NB4 (cell line): ENCODE results near the gene MED22.

Experiments used
- DNase-seq: peaks from one replicate; pipeline ENCODE4 v3.0.0; 2010; ENCODE audit warnings: low read depth
- H3K4me3 ChIP-seq: one replicate; pipeline ENCODE4 v1.5.1; 2011; ENCODE audit warnings: mild to moderate bottlenecking, low read depth, low read length, moderate library complexity
- MYC ChIP-seq: IDR thresholded peaks from 2 replicates; pipeline ENCODE4 v1.6.1; 2011; ENCODE audit warnings: low read depth, low read length
- POLR2A ChIP-seq: IDR thresholded peaks from 2 replicates; pipeline ENCODE4 v1.6.1; 2011; ENCODE audit warnings: mild to moderate bottlenecking; ENCODE audit not compliant: insufficient read length; ENCODE audit errors: extremely low read depth
- TF ChIP-seq, protein P1 (sequence below): IDR thresholded peaks from 2 replicates; pipeline ENCODE4 v1.6.1; 2011; ENCODE audit warnings: low read depth, low read length
- TF ChIP-seq, protein P2 (sequence below): IDR thresholded peaks from one replicate; pipeline ENCODE4 v1.5.1; 2012; ENCODE audit warnings: low read depth, low read length

The MED22 gene

DNA sequence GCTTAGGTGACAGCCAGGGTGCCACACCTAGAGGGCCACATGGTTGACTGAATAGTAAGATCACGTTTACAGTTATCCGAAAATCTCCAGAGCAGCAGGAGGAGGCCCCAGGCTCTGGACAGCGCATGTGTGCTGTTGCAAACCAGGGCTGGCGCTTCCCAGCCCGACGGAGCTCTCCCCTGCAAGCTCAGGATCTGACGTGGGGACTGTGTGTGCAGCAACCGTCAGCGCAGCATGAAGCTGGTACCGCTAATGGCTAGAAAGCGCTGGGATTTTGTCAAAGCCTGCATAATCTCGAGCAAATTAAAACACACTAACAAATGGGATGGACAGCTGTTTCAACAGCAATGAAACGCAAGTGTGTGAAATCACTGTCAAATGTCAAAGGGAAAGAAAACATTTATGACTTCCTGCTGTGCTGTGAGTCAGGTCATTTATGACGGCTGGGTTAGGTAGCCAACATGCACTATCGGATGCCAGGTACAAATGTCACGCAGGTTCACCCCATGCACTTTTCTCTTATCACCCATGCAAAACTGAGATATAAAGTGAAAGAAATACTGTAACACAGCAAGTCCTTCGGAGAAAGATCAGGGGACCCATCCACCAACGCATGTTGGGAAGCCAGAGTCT, 20.4 kb upstream of the MED22 start:
- TF ChIP-seq MYC (no peak), POLR2A (no peak)
- TF ChIP-seq, protein P1, sequence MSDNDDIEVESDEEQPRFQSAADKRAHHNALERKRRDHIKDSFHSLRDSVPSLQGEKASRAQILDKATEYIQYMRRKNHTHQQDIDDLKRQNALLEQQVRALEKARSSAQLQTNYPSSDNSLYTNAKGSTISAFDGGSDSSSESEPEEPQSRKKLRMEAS: no peak
- TF ChIP-seq, protein P2, sequence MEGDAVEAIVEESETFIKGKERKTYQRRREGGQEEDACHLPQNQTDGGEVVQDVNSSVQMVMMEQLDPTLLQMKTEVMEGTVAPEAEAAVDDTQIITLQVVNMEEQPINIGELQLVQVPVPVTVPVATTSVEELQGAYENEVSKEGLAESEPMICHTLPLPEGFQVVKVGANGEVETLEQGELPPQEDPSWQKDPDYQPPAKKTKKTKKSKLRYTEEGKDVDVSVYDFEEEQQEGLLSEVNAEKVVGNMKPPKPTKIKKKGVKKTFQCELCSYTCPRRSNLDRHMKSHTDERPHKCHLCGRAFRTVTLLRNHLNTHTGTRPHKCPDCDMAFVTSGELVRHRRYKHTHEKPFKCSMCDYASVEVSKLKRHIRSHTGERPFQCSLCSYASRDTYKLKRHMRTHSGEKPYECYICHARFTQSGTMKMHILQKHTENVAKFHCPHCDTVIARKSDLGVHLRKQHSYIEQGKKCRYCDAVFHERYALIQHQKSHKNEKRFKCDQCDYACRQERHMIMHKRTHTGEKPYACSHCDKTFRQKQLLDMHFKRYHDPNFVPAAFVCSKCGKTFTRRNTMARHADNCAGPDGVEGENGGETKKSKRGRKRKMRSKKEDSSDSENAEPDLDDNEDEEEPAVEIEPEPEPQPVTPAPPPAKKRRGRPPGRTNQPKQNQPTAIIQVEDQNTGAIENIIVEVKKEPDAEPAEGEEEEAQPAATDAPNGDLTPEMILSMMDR: no peak
- no peak for DNase-seq
- H3K4me3 ChIP-seq: no peak overlapping the region

DNA sequence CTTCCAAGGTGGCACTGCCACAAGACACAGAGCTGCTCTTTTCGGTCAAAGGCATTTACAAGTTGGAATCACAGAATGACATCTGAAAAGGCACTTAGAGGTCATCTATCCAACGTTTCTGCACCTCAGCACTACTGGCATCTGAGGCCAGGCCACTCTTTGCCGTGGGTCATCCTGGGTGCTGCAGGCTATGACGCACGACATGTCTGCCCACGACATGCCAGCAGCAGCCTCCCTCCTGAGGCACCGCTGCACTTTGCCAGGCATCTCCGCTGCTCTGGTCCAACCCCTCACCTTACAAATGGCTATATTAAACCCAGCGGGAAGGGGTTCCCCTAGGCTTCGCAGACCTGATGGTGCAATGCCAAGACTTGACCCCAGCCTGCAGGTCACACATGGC, 19.8 kb upstream of the MED22 start:
- no peak for DNase-seq
- no peak overlapping the region for H3K4me3 ChIP-seq
- TF ChIP-seq, protein P2: no peak

DNA sequence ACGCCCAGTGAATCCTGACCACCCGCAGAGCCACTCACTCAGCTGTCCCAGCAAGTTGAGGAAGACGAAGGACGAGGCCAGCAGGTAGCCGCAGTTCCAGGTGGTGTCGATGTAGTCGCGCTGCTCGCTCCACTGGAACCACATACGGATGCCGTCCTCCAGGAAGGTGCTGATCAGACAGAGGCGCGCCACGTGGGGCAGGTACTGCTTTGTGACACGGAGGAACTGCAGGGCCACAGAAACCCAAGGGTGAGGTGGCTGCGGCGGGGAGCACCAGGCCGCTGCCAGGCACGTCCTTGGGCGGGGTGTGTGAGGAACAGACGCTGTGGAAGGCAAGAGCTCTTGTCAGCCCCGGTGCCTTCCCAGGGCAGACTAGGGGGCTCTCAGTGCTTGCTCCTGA, 19.3 kb upstream of the MED22 start:
- H3K4me3 ChIP-seq: no peak overlapping the region
- TF ChIP-seq, protein P2: no peak
- TF ChIP-seq MYC (no peak), POLR2A (no peak)
- TF ChIP-seq, protein P1: no peak
- DNase-seq: no peak

DNA sequence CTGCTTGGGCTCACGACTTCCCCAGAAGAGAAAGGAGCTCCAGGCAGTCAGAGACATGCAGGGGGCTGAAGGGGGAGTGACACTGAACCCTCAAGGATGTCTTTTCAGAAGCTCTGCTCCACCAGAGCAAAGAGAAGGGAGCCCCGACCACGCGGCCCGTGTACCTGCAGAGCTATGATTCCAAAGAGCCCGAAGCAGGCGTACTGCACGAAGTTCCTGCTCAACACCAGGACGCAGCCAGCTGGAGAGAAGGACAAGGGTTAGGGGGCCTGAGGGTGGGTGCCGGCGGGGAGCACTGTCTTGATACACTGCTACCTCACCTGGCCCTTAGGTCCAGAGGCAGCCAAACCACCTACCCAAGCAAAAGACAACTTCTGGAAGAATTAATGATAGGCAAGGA, 18.5 kb upstream of the MED22 start:
- DNase-seq: no peak
- no peak for TF ChIP-seq POLR2A
- TF ChIP-seq MYC: no peak
- TF ChIP-seq, protein P2: no peak
- TF ChIP-seq, protein P1: no peak
- no peak overlapping the region for H3K4me3 ChIP-seq

DNA sequence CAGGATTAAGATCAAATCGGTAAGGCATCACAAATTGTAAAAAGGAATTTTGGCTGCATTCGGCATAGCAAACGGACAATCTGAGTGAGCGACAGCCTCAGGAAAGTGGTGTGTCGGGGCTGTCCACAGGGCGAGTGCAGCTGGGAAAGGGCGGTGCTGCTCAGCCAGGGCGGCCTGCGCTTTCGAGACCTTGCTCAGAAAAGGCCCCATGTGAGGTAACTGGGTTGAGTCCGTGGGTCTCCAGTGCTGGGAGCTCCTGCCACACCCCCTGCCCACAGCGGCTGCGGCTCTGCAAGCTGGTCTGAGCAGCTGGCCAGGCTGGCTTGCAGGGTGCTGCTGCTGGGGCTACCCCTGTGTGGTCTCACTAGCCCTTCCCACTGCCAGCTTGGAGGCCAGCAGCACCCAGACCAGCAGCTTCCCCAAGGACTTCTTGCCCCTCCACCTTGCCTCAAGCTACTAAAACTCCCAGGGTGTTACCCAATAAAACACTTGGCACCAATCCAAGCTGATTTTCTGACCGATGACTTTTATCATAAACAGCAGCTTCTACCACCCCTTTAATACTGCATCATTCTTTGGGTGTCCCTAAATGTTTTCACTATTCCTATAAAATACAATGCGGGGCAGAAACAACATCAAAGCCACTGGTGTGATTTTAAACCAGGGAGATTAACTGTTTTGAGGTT, 14.6 kb upstream of the MED22 start:
- no peak for DNase-seq
- no peak for TF ChIP-seq POLR2A
- TF ChIP-seq, protein P1: no peak
- TF ChIP-seq MYC: no peak
- TF ChIP-seq, protein P2: no peak
- H3K4me3 ChIP-seq: no peak overlapping the region
